RWPE2 (cell line): ENCODE results near the gene GPR132.

Source experiments
- ATAC-seq: fragments of 200-7000 bp; cut with Tn5 transposase; 3 replicates; pipeline ENCODE4 v1.9.1; 2021; ENCODE audit warnings: low read depth
- DNase-seq: peaks from one replicate; pipeline ENCODE4 v3.0.0-alpha.2; 2020; ENCODE audit warnings: low spot score
- H3K27ac ChIP-seq: fragments of 450-650 bp; 2 replicates; pipeline ENCODE4 v1.5.1; 2017; ENCODE audit warnings: mild to moderate bottlenecking; ENCODE audit not compliant: poor library complexity, severe bottlenecking
- H3K27me3 ChIP-seq: fragments of 250-450 bp; sonication (Bioruptor Pico); 2 replicates; pipeline ENCODE4 v1.5.1; 2021; ENCODE audit warnings: mild to moderate bottlenecking, moderate library complexity; ENCODE audit not compliant: insufficient read depth, poor library complexity, severe bottlenecking
- H3K36me3 ChIP-seq: fragments of 250-450 bp; sonication (Bioruptor Pico); 2 replicates; pipeline ENCODE4 v1.5.1; 2020; ENCODE audit warnings: low read depth, mild to moderate bottlenecking, moderate library complexity
- H3K4me1 ChIP-seq: fragments of 250-450 bp; sonication (Bioruptor Pico); 2 replicates; pipeline ENCODE4 v1.5.1; 2021; ENCODE audit warnings: mild to moderate bottlenecking, moderate library complexity; ENCODE audit not compliant: insufficient read depth, poor library complexity, severe bottlenecking
- H3K4me3 ChIP-seq: fragments of 250-450 bp; sonication (Bioruptor Pico); 2 replicates; pipeline ENCODE4 v1.5.1; 2021; ENCODE audit warnings: mild to moderate bottlenecking, moderate library complexity; ENCODE audit not compliant: severe bottlenecking
- H3K9me3 ChIP-seq: fragments of 250-450 bp; sonication (Bioruptor Pico); 2 replicates; pipeline ENCODE4 v1.5.1; 2021; ENCODE audit warnings: mild to moderate bottlenecking, moderate library complexity; ENCODE audit not compliant: severe bottlenecking
- CTCF ChIP-seq: fragments of 450-650 bp; IDR thresholded peaks from one replicate; pipeline ENCODE4 v1.5.1; 2017; ENCODE audit warnings: mild to moderate bottlenecking, moderate library complexity; ENCODE audit not compliant: poor library complexity, severe bottlenecking

GPR132 gene

DNA sequence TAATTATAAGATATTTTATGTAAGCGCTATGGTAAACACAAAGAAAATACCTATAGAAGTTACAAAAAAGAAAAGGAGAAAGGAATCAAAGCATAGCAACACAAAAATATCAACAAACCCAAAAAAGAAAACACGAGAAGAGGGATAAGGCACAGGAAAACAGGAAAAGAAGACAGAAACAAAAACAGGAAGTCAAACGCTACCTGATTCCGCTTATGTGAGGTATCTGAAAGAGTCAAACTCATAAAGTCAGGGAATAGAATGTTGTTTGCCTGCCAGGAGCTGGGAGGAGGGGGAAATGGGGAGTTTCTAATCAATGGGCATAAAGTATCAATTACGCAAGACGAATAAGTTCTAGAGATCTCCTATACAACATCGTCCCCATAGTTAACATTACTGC is 39.9 kb upstream of the GPR132 start:
- H3K9me3 ChIP-seq: no peaks in the 10 kb centered on the region
- ATAC-seq: no peak
- no peak for DNase-seq

GRCh38 chr14:105102893-105103292 is 37.7 kb upstream of the GPR132 start:
- H3K9me3 ChIP-seq: no peaks in the 10 kb centered on the region
- no peaks in the 10 kb centered on the region for H3K36me3 ChIP-seq
- no peak overlapping the region for H3K4me3 ChIP-seq
- no peak for TF ChIP-seq CTCF
- H3K27ac ChIP-seq: no peak overlapping the region
- peaks cover 3% of the 10 kb centered on the region for H3K4me1 ChIP-seq
- no peaks in the 10 kb centered on the region for H3K27me3 ChIP-seq
- no peak for ATAC-seq
- DNase-seq: peak; percentile 19

More for the DNA sequence above, 39.9 kb upstream of the GPR132 start:
- no peaks in the 10 kb centered on the region for H3K4me1 ChIP-seq
- H3K27me3 ChIP-seq: no peaks in the 10 kb centered on the region
- no peak overlapping the region for H3K27ac ChIP-seq
- TF ChIP-seq CTCF: no peak
- H3K4me3 ChIP-seq: no peak overlapping the region
- H3K36me3 ChIP-seq: no peaks in the 10 kb centered on the region

GRCh38 chr14:105102361-105102870 is 37.2 kb upstream of the GPR132 start:
- no peaks in the 10 kb centered on the region for H3K27me3 ChIP-seq
- TF ChIP-seq CTCF: no peak
- H3K27ac ChIP-seq: no peak overlapping the region
- peak; percentile 34 for DNase-seq
- no peak overlapping the region for H3K4me3 ChIP-seq
- no peak for ATAC-seq
- H3K9me3 ChIP-seq: no peaks in the 10 kb centered on the region
- H3K4me1 ChIP-seq: peaks cover 7% of the 10 kb centered on the region
- no peaks in the 10 kb centered on the region for H3K36me3 ChIP-seq

- Histone ChIP-seq H3K36me3 (no peaks in the 10 kb centered on the region), H3K4me3 (no peak overlapping the region), H3K4me1 (peaks cover 11% of the 10 kb centered on the region), H3K27me3 (no peaks in the 10 kb centered on the region), H3K27ac (no peak overlapping the region), H3K9me3 (no peaks in the 10 kb centered on the region)
- no peak for TF ChIP-seq CTCF
- DNase-seq: peak; percentile 23
- ATAC-seq: no peak
Observed at GRCh38 chr14:105100910-105101309, 35.7 kb upstream of the GPR132 start.

DNA sequence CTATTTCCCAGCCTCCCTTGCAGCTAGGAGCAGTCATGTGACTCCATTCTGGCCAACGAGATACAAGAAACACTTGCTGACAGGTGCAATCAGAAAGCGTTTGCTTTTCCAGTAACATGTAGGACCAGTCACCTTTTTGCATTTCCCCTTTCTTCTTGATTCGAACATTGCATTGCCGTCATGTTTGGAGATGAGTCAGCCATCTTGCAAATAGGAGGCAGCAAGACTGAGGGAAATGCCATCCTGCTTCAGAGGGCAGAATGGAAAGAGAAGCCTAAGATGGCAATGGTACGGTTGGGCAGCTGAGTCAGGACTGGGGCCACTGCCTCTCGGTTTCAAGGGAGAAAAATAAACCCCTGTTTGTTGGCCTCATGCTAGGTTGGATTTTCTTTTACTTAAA is 34.5 kb upstream of the GPR132 start:
- DNase-seq (peak; percentile 11), ATAC-seq (no peak)
- Histone ChIP-seq H3K4me3 (no peak overlapping the region), H3K9me3 (no peaks in the 10 kb centered on the region), H3K27me3 (no peaks in the 10 kb centered on the region), H3K4me1 (peaks cover 11% of the 10 kb centered on the region), H3K36me3 (no peaks in the 10 kb centered on the region), H3K27ac (no peak overlapping the region)
- TF ChIP-seq CTCF: no peak
